ENCODE results near the gene MLIP.

The MLIP gene

DNA sequence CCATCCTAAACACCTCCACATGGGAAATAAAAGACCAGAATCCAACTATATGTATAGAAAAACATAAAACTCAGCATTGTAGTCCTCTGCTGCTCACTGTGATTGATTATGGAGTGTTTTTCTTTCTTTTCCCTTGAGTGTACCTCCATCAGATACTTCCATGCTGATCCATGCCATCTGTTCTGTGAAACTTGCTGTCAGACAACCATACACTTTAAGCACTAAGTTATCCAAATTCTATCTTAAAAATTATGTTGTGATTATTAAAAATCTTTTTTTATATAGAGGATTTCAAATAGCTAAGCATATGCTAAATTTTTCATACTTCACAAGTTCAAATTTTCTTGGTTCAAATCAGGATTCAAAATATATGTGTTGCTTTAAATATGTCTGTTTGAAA, 105.1 kb downstream of the MLIP start:
- TF ChIP-seq CTCF (IDR thresholded peaks at IDR 0.05; ENCODE audit: low read depth, low read length), result no peak

GRCh38 chr6:54217018-54217417, 105.8 kb downstream of the MLIP start:
- H3K4me3 ChIP-seq (ENCODE audit: low read depth, low read length), result no peak overlapping the region
- TF ChIP-seq CTCF (IDR thresholded peaks at IDR 0.05; ENCODE audit: low read depth, low read length), result no peak

More for the DNA sequence above, 105.1 kb downstream of the MLIP start:
- H3K4me3 ChIP-seq (ENCODE audit: low read depth, low read length), result no peak overlapping the region

GRCh38 chr6:54222217-54222616, 111.0 kb downstream of the MLIP start:
- H3K4me3 ChIP-seq (ENCODE audit: low read depth, low read length), result no peak overlapping the region
- no peak for TF ChIP-seq CTCF (IDR thresholded peaks at IDR 0.05; ENCODE audit: low read depth, low read length)

DNA sequence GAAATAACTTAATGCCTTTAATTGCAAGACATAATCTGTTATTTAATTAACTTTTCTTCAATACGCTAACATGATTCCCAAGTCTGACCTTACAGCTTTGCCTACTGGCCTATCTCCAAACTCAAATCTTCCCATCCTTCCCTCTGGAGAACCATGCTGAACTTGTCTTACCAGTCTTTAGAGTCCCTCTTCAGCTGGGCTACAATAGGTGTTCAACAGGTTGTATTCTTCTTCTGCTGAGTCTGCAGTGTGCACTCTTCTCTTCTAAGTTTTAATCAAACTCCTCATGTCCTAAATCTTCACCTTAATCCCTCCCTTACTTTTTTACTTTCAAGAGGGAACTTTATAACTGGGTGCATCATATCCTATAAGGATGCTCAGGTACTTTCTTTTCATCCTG, 121.5 kb downstream of the MLIP start:
- H3K4me3 ChIP-seq (ENCODE audit: low read depth, low read length), result no peak overlapping the region
- TF ChIP-seq CTCF (IDR thresholded peaks at IDR 0.05; ENCODE audit: low read depth, low read length), result no peak

- no peak overlapping the region for H3K4me3 ChIP-seq (ENCODE audit: low read depth, low read length)
- TF ChIP-seq CTCF (IDR thresholded peaks at IDR 0.05; ENCODE audit: low read depth, low read length), result no peak
Observed at GRCh38 chr6:54234539-54234938, 123.3 kb downstream of the MLIP start.

DNA sequence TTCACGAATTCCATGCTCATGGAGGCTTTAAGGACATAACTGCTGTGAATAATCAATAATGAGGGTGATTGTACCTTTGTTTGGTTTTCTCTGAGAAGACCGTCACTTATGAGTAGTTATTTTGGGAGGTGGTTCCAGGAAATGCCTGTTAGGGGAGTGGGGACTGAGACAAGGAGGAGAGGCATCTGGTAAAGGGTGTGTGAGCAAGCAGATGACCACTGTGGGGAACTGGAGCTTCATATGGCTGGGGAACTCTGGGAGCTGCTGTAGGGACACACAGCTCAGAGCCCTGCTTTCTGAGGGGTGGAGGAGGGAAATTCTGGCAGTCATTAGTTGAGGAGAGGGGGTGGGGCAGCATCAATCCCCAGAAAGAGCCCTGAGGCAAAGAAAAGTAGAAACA, 125.7 kb downstream of the MLIP start:
- TF ChIP-seq CTCF (IDR thresholded peaks at IDR 0.05; ENCODE audit: low read depth, low read length), result no peak
- H3K4me3 ChIP-seq (ENCODE audit: low read depth, low read length), result no peak overlapping the region

- H3K4me3 ChIP-seq (ENCODE audit: low read depth, low read length), result no peak overlapping the region
- no peak for TF ChIP-seq CTCF (IDR thresholded peaks at IDR 0.05; ENCODE audit: low read depth, low read length)
Observed at GRCh38 chr6:54238396-54238795, 127.2 kb downstream of the MLIP start.
